ENCODE measurements around the gene ZBTB32. TPM values are rescaled to one million over a fixed set of nuclear protein-coding genes. Genes with fewer than 3 reads are reported as not detected.
"Not testable (repeated sequence)": the region's sequence is repeated elsewhere in the genome, so short reads cannot be mapped to it uniquely, and the experiment has no call there.

ZBTB32 gene
- polyA plus RNA-seq, 2 of the 4 experiments (the other 2 are of a cell fraction) = not detected

DNA sequence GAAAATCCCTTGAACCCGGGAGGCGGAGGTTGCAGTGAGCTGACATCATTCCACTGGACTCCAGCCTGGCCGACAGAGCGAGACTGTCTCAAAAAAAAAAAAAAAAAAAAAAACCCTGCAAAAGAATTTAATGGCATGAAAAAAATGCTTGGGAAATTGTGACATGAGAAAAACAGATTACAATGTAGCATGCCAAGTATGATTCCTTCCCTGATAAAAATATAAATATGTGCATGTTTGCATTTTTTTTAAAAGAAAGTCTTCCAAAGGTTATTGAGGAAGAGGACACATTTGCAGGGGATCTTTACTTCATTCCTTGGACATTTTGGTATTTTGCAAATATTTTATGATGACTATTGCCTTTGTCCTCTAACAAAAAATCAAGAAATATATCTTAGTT, 14.5 kb upstream of the ZBTB32 start:
- WGBS (ENCODE audit: missing lambda C conversion rate) = 42% methylated on average over 4 of the region's 4 CpGs
- Histone ChIP-seq H3K4me2 (no peak overlapping the region), H3K4me1 (no peaks in the 10 kb centered on the region), H3K27ac (no peak overlapping the region), H3K4me3 (no peak overlapping the region), H3K9me3 (no peaks in the 10 kb centered on the region)
- TF ChIP-seq RFX5 (IDR thresholded peaks at IDR 0.05) = no peak
- TF ChIP-seq MAFK (IDR thresholded peaks at IDR 0.05; ENCODE audit: partially characterized antibody) = peak; percentile 24
- DNase-seq (ENCODE audit: low read depth in 1 of 2, low spot score in 1 of 2) (no peak), FAIRE-seq (peak; percentile 81), ATAC-seq (no peak)
- ChIA-PET CTCF (interaction anchor here (1.2 to 5.7 kb wide), 6 partner anchors 9 to 141 kb away, joined by 3 to 116 read pairs (median 6); partner anchors contain the start of gene ZBTB32), POLR2A (interaction anchor here (1.4 kb wide), 1 partner anchor 42 kb away, joined by 3 read pairs; the partner anchor contains the start of gene COX6B1)

DNA sequence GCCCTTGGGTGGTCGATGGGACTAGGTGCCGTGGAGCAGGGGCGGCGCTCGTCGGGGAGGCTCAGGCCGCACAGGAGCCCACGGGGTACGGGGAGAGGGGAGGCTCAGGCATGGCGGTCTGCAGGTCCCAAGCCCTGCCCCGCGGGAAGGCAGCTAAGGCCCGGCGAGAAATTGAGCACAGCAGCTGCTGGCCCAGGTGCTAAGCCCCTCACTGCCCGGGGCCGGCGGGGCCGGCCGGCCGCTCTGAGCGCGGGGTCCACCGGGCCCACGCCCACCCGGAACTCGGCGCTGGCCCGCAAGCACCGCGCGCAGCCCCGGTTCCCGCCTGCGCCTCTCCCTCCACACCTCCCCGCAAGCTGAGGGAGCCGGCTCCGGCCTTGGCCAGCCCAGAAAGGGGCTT, 13.3 kb upstream of the ZBTB32 start:
- H3K27ac ChIP-seq; DNase-seq (ENCODE audit: low read depth in 1 of 2, low spot score in 1 of 2); FAIRE-seq; H3K9me3 ChIP-seq; H3K4me2 ChIP-seq; H3K4me3 ChIP-seq; POLR2A ChIA-PET; H3K4me1 ChIP-seq; ATAC-seq: not testable (repeated sequence)
- CTCF ChIA-PET = interaction anchor here (0.6 to 5.7 kb wide), 8 partner anchors 9 to 181 kb away, joined by 3 to 116 read pairs (median 8); partner anchors contain the start of gene ZBTB32
- 78% methylated on average over 23 of the region's 37 CpGs for WGBS (ENCODE audit: missing lambda C conversion rate)

DNA sequence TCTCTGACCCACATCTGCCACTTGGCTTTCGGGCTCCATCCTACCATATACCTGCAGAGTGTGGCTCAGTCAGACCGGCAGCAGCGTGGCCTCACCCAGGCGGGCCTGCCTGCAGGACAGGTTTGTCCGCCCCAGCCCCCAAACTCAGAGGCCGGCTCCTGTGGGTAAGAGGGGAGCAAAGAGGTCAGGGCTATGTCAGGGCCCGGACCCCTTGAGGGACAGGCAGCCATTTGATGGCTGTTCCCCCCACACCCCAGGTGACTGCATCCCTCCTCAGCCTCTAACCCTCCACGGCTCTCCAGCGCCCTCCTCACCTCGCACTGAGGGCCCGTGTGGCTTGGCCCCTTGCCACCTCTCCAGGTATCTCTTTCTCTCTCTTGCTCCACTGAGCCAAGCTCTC, 12.3 kb upstream of the ZBTB32 start:
- CTCF ChIA-PET = interaction anchor here (0.9 to 8.6 kb wide), 20 partner anchors 10 to 1565 kb away, joined by 3 to 116 read pairs (median 5); partner anchors contain the start of gene ZBTB32
- TF ChIP-seq EHF (CRISPR knock-in tag; IDR thresholded peaks at IDR 0.05) (no peak), RAD21 (conservative IDR thresholded peaks at IDR 0.05 in 1 of 2, IDR thresholded peaks at IDR 0.05 in 1 of 2) (0 out of 5 replicates have a peak, but pooled peaks of 1 of the 2 experiments have one; percentile 9), MAFK (IDR thresholded peaks at IDR 0.05; ENCODE audit: partially characterized antibody) (no peak), RARB (CRISPR knock-in tag; IDR thresholded peaks at IDR 0.05) (no peak)
- TF ChIP-seq, protein P1, sequence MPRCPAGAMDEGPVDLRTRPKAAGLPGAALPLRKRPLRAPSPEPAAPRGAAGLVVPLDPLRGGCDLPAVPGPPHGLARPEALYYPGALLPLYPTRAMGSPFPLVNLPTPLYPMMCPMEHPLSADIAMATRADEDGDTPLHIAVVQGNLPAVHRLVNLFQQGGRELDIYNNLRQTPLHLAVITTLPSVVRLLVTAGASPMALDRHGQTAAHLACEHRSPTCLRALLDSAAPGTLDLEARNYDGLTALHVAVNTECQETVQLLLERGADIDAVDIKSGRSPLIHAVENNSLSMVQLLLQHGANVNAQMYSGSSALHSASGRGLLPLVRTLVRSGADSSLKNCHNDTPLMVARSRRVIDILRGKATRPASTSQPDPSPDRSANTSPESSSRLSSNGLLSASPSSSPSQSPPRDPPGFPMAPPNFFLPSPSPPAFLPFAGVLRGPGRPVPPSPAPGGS (IDR thresholded peaks at IDR 0.05) = no peak
- TF ChIP-seq, protein P2, sequence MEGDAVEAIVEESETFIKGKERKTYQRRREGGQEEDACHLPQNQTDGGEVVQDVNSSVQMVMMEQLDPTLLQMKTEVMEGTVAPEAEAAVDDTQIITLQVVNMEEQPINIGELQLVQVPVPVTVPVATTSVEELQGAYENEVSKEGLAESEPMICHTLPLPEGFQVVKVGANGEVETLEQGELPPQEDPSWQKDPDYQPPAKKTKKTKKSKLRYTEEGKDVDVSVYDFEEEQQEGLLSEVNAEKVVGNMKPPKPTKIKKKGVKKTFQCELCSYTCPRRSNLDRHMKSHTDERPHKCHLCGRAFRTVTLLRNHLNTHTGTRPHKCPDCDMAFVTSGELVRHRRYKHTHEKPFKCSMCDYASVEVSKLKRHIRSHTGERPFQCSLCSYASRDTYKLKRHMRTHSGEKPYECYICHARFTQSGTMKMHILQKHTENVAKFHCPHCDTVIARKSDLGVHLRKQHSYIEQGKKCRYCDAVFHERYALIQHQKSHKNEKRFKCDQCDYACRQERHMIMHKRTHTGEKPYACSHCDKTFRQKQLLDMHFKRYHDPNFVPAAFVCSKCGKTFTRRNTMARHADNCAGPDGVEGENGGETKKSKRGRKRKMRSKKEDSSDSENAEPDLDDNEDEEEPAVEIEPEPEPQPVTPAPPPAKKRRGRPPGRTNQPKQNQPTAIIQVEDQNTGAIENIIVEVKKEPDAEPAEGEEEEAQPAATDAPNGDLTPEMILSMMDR (IDR thresholded peaks at IDR 0.05) = no peak
- POLR2A ChIA-PET = no interaction called here
- Histone ChIP-seq H3K27ac (no peak overlapping the region), H3K9me3 (no peaks in the 10 kb centered on the region), H3K4me3 (no peak overlapping the region), H3K4me2 (no peak overlapping the region), H3K4me1 (no peaks in the 10 kb centered on the region)
- WGBS (ENCODE audit: missing lambda C conversion rate) = 74% methylated on average over 11 of the region's 11 CpGs
- ATAC-seq (0 out of 6 replicates have a peak, but pooled peaks of 1 of the 2 experiments have one; percentile 12), DNase-seq (ENCODE audit: low read depth in 1 of 2, low spot score in 1 of 2) (no peak), FAIRE-seq (no peak)

DNA sequence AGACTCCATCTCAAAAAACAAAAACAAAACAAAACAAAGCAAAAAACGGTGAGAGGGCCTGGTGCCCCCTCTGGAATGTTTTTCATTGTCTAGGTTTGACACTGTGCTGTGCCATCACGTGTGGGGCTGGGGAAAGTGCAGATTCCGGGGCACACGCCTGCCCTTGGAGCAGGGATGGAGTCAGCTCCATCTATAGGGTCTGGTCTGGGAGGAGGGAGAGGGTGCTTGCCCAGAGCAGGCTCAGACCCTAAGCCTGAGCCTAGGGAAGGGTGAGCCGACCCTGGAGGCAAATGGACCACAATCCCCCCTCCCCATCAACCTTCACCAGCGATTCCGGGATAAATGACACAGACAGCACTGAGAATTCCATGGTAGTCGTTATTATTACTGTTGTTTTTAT, 10.9 kb upstream of the ZBTB32 start:
- ATAC-seq (peak; percentile 27 to 58; a peak in 5 of 6 replicates), DNase-seq (ENCODE audit: low read depth in 1 of 2, low spot score in 1 of 2) (no peak), FAIRE-seq (no peak)
- WGBS (ENCODE audit: missing lambda C conversion rate) = 9% methylated on average over 8 of the region's 8 CpGs
- H3K4me3 ChIP-seq = no peak overlapping the region
- TF ChIP-seq EHMT2 (IDR thresholded peaks at IDR 0.05; ENCODE audit: low read depth) = no peak
- TF ChIP-seq, protein P3, sequence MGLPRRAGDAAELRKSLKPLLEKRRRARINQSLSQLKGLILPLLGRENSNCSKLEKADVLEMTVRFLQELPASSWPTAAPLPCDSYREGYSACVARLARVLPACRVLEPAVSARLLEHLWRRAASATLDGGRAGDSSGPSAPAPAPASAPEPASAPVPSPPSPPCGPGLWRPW (IDR thresholded peaks at IDR 0.05) = no peak
- TF ChIP-seq HOXB13 (CRISPR knock-in tag; IDR thresholded peaks at IDR 0.05; ENCODE audit: low read depth) = no peak
- TF ChIP-seq FOXS1 (CRISPR knock-in tag; IDR thresholded peaks at IDR 0.05) = no peak
- no peak for TF ChIP-seq ESRRA (IDR thresholded peaks at IDR 0.05; ENCODE audit: borderline replicate concordance, low read length)
- TF ChIP-seq, protein P4, sequence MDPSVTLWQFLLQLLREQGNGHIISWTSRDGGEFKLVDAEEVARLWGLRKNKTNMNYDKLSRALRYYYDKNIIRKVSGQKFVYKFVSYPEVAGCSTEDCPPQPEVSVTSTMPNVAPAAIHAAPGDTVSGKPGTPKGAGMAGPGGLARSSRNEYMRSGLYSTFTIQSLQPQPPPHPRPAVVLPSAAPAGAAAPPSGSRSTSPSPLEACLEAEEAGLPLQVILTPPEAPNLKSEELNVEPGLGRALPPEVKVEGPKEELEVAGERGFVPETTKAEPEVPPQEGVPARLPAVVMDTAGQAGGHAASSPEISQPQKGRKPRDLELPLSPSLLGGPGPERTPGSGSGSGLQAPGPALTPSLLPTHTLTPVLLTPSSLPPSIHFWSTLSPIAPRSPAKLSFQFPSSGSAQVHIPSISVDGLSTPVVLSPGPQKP (IDR thresholded peaks at IDR 0.05; ENCODE audit: low read depth, low read length) = no peak
- no peak for TF ChIP-seq TFCP2L1 (CRISPR knock-in tag; IDR thresholded peaks at IDR 0.05)
- TF ChIP-seq SREBF2 (IDR thresholded peaks at IDR 0.05) = no peak
- TF ChIP-seq NFE2L2 (conservative IDR thresholded peaks at IDR 0.05; ENCODE audit: low read length) = no peak
- no peak for TF ChIP-seq CHD2 (IDR thresholded peaks at IDR 0.05; ENCODE audit: low read length, partially characterized antibody)
- no peak for TF ChIP-seq KDM5A (IDR thresholded peaks at IDR 0.05)
- TF ChIP-seq EHF (CRISPR knock-in tag; IDR thresholded peaks at IDR 0.05) = no peak
- no peak for TF ChIP-seq CHD4 (IDR thresholded peaks at IDR 0.05; ENCODE audit: borderline replicate concordance)
- TF ChIP-seq FOSL2 (IDR thresholded peaks at IDR 0.05) = no peak
- no peak for TF ChIP-seq FOSL2 (CRISPR knock-in tag; IDR thresholded peaks at IDR 0.05)
- TF ChIP-seq, protein P5, sequence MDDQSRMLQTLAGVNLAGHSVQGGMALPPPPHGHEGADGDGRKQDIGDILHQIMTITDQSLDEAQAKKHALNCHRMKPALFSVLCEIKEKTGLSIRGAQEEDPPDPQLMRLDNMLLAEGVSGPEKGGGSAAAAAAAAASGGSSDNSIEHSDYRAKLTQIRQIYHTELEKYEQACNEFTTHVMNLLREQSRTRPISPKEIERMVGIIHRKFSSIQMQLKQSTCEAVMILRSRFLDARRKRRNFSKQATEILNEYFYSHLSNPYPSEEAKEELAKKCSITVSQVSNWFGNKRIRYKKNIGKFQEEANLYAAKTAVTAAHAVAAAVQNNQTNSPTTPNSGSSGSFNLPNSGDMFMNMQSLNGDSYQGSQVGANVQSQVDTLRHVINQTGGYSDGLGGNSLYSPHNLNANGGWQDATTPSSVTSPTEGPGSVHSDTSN (IDR thresholded peaks at IDR 0.05) = no peak
- H3K27ac ChIP-seq = no peak overlapping the region
- POLR2A ChIA-PET = no interaction called here
- no peaks in the 10 kb centered on the region for H3K4me1 ChIP-seq
- H3K4me2 ChIP-seq = no peak overlapping the region
- no peaks in the 10 kb centered on the region for H3K9me3 ChIP-seq
- CTCF ChIA-PET = interaction anchor here (0.6 to 8.6 kb wide), 31 partner anchors 9 to 434 kb away, joined by 3 to 116 read pairs (median 4); partner anchors contain the start of genes ATP4A, HAUS5, PRODH2 and ZBTB32
